Neural progenitor cell (in vitro differentiated cells): Measurements from ENCODE around the gene RNGTT. TPM values are rescaled to one million over a fixed set of nuclear protein-coding genes. Genes with fewer than 3 reads are reported as not detected.

ENCODE experiments used
- DNase-seq: peaks from one replicate; pipeline ENCODE4 v3.0.0-alpha.2; 2016; ENCODE audit warnings: low spot score
- H2AFZ ChIP-seq: fragments of 200-600 bp; sonication (generic); replicated peaks from 2 replicates; pipeline ENCODE4 v1.6.1; 2016; ENCODE audit warnings: antibody characterized with exemption
- H3F3A ChIP-seq: fragments of 200-600 bp; sonication (generic); 2 replicates; pipeline ENCODE4 v1.6.1; 2016; ENCODE audit warnings: antibody characterized with exemption, low read depth
- H3K27ac ChIP-seq: fragments of 200-600 bp; sonication (generic); 2 replicates; pipeline ENCODE4 v1.5.1; 2016; ENCODE audit warnings: mild to moderate bottlenecking
- H3K27me3 ChIP-seq: fragments of 200-600 bp; sonication (generic); 2 replicates; pipeline ENCODE4 v1.6.1; 2016; ENCODE audit warnings: mild to moderate bottlenecking, moderate library complexity
- H3K36me3 ChIP-seq: fragments of 200-600 bp; sonication (generic); 2 replicates; pipeline ENCODE4 v1.5.1; 2016
- H3K4me1 ChIP-seq: fragments of 200-600 bp; sonication (generic); 2 replicates; pipeline ENCODE4 v1.6.1; 2016; ENCODE audit warnings: mixed run types
- H3K4me2 ChIP-seq: fragments of 200-600 bp; sonication (generic); 2 replicates; pipeline ENCODE4 v1.6.1; 2016
- H3K4me3 ChIP-seq: fragments of 200-600 bp; sonication (generic); 2 replicates; pipeline ENCODE4 v1.5.1; 2016
- H3K79me2 ChIP-seq: fragments of 200-600 bp; sonication (generic); 2 replicates; pipeline ENCODE4 v1.6.1; 2016; ENCODE audit warnings: low read depth
- H3K9ac ChIP-seq: fragments of 200-600 bp; sonication (generic); 2 replicates; pipeline ENCODE4 v1.6.1; 2016
- H3K9me3 ChIP-seq: fragments of 200-600 bp; sonication (generic); 2 replicates; pipeline ENCODE4 v1.5.1; 2016; ENCODE audit warnings: low read depth
- H4K20me1 ChIP-seq: fragments of 200-600 bp; sonication (generic); 2 replicates; pipeline ENCODE4 v1.6.1; 2016; ENCODE audit warnings: low read depth
- H3K27ac Mint-ChIP-seq: 3 replicates; pipeline ENCODE4 v1.8.0; 2021; ENCODE audit warnings: mixed read lengths
- H3K27me3 Mint-ChIP-seq: 2 replicates; pipeline ENCODE4 v1.8.0; 2022; ENCODE audit warnings: low read depth, mild to moderate bottlenecking, inconsistent platforms, moderate library complexity, mixed read lengths; ENCODE audit not compliant: insufficient read depth
- H3K36me3 Mint-ChIP-seq: 3 replicates; pipeline ENCODE4 v1.8.0; 2021; ENCODE audit warnings: mixed read lengths
- H3K4me1 Mint-ChIP-seq: 3 replicates; pipeline ENCODE4 v1.8.0; 2021; ENCODE audit warnings: mixed read lengths
- H3K4me3 Mint-ChIP-seq: 3 replicates; pipeline ENCODE4 v1.8.0; 2021; ENCODE audit warnings: mild to moderate bottlenecking, moderate library complexity, mixed read lengths
- H3K9me3 Mint-ChIP-seq: 3 replicates; pipeline ENCODE4 v1.8.0; 2020; ENCODE audit warnings: mixed read lengths
- EZH2 ChIP-seq: fragments of 200-600 bp; sonication (generic); IDR thresholded peaks from 2 replicates; pipeline ENCODE4 v1.6.1; 2017; ENCODE audit warnings: antibody characterized with exemption, mild to moderate bottlenecking, moderate library complexity
- EZH2phosphoT487 ChIP-seq: fragments of 200-600 bp; sonication (generic); IDR thresholded peaks from 2 replicates; pipeline ENCODE4 v1.6.1; 2017; ENCODE audit warnings: antibody characterized with exemption
- total RNA-seq: library from RNA; depleted of rRNA; stranded (reverse); fragments of >200 nt; gene quantifications from 2 replicates; pipeline ENCODE4 v1.2.3, GENCODE V29; 2015; ENCODE audit warnings: low replicate concordance
- TF ChIP-seq, protein P1 (sequence below): fragments of 200-600 bp; sonication (generic); IDR thresholded peaks from 2 replicates; pipeline ENCODE4 v1.5.1; 2017; ENCODE audit warnings: antibody characterized with exemption, mild to moderate bottlenecking

Gene RNGTT
- total RNA-seq, 1 donor from 2014 or later: 71.7 TPM

DNA sequence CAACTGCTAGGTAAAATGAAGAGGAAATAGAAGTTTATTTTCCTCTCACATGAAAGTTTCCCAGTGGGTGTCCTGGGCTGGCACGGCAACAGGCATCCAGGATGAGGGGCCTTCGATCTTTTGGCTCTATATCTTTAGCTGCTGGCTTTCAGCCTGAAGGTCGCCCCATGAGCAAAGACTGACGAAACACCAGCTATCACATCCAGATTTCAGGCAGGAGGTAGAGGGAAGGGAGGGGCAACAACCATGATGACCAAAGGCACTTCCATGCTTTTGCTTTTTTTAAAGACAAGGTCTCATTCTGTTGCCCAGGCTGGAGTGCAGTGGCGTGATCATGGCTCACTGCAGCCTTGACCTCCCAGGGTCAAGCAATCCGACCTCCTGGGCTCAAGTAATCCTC is 387.9 kb downstream of the RNGTT start:
- TF ChIP-seq, protein P1, sequence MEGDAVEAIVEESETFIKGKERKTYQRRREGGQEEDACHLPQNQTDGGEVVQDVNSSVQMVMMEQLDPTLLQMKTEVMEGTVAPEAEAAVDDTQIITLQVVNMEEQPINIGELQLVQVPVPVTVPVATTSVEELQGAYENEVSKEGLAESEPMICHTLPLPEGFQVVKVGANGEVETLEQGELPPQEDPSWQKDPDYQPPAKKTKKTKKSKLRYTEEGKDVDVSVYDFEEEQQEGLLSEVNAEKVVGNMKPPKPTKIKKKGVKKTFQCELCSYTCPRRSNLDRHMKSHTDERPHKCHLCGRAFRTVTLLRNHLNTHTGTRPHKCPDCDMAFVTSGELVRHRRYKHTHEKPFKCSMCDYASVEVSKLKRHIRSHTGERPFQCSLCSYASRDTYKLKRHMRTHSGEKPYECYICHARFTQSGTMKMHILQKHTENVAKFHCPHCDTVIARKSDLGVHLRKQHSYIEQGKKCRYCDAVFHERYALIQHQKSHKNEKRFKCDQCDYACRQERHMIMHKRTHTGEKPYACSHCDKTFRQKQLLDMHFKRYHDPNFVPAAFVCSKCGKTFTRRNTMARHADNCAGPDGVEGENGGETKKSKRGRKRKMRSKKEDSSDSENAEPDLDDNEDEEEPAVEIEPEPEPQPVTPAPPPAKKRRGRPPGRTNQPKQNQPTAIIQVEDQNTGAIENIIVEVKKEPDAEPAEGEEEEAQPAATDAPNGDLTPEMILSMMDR: no peak
- TF ChIP-seq EZH2 (no peak), EZH2phosphoT487 (no peak)

DNA sequence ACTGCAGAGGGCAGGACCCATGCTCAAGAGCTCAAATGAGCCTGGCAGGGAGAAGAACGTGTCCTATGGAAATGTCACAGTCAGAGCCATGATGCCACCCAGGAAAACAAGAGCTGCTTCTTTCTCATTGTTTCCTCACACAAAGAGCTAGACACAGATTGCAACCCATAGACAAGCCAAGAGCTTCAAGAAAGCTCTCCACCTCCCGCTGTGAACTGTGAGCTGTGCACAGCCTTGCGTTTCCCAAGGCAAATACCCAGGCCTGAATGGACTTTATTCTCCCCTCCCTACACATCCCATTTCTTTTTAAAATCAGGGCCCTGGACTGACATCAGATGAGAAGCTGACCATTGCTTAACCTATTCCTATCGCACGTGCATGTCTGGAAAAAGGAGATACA is 388.8 kb downstream of the RNGTT start:
- Histone ChIP-seq H3K27ac (peak overlapping the region; percentile 71), H3K27me3 (peaks cover 5% of the 10 kb centered on the region), H3F3A (peaks cover 24% of the 10 kb centered on the region), H3K36me3 (no peaks in the 10 kb centered on the region), H3K9ac (no peak overlapping the region), H3K4me1 (peaks cover 22% of the 10 kb centered on the region), H2AFZ (no peak overlapping the region), H3K79me2 (no peaks in the 10 kb centered on the region), H4K20me1 (peaks cover 8% of the 10 kb centered on the region), H3K9me3 (no peaks in the 10 kb centered on the region), H3K4me3 (peak overlapping the region; percentile 21), H3K4me2 (peak overlapping the region; percentile 77)
- peak overlapping the region; percentile 51 for H3K4me3 Mint-ChIP-seq
- H3K27ac Mint-ChIP-seq: no peak overlapping the region
- peaks cover 29% of the 10 kb centered on the region for H3K4me1 Mint-ChIP-seq
- DNase-seq: peak; percentile 84
- TF ChIP-seq, protein P1: no peak
- no peak for TF ChIP-seq EZH2
- no peak for TF ChIP-seq EZH2phosphoT487
- peaks cover 41% of the 10 kb centered on the region for H3K27me3 Mint-ChIP-seq
- peaks cover 4% of the 10 kb centered on the region for H3K36me3 Mint-ChIP-seq
- H3K9me3 Mint-ChIP-seq: peaks cover 25% of the 10 kb centered on the region

More for the DNA sequence above, 387.9 kb downstream of the RNGTT start:
- Mint-ChIP-seq H3K27ac (peak overlapping the region; percentile 57), H3K4me3 (no peak overlapping the region), H3K27me3 (peaks cover 38% of the 10 kb centered on the region), H3K36me3 (peaks cover 2% of the 10 kb centered on the region), H3K4me1 (peaks cover 29% of the 10 kb centered on the region), H3K9me3 (peaks cover 21% of the 10 kb centered on the region)
- Histone ChIP-seq H4K20me1 (peaks cover 8% of the 10 kb centered on the region), H3K36me3 (no peaks in the 10 kb centered on the region), H3K79me2 (no peaks in the 10 kb centered on the region), H3K9ac (no peak overlapping the region), H3K4me2 (no peak overlapping the region), H3K27ac (no peak overlapping the region), H3K27me3 (peaks cover 5% of the 10 kb centered on the region), H2AFZ (no peak overlapping the region), H3K4me1 (peaks cover 22% of the 10 kb centered on the region), H3K9me3 (no peaks in the 10 kb centered on the region), H3F3A (peaks cover 24% of the 10 kb centered on the region), H3K4me3 (no peak overlapping the region)
- no peak for DNase-seq

DNA sequence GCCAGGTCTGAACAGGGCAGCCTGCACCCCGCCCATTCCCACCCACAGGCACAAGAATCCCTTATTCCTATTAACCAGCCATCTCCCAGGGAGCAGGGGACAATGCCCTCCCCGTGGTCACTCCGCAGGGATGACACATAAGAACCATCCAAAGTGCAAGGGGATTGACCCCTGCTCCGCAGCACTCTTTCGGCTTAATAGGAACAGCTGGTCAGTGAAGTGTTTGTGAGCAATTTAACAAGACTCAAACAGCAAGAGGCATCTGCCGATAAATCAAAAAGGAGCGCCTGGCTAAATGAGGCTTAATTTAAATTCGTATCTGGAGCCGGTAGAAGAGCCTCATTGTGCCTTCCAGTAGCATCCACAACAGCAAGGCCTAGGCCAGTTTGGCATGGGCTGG is 389.4 kb downstream of the RNGTT start:
- Histone ChIP-seq H2AFZ (no peak overlapping the region), H3K4me2 (peak overlapping the region; percentile 77), H3K4me1 (peaks cover 22% of the 10 kb centered on the region), H3F3A (peaks cover 24% of the 10 kb centered on the region), H3K27me3 (peaks cover 5% of the 10 kb centered on the region), H3K27ac (peak overlapping the region; percentile 71), H3K9me3 (no peaks in the 10 kb centered on the region), H3K79me2 (no peaks in the 10 kb centered on the region), H3K9ac (no peak overlapping the region), H4K20me1 (peaks cover 8% of the 10 kb centered on the region), H3K36me3 (no peaks in the 10 kb centered on the region), H3K4me3 (peak overlapping the region; percentile 21)
- DNase-seq: peak; percentile 80
- peak overlapping the region; percentile 51 for H3K4me3 Mint-ChIP-seq
- peaks cover 46% of the 10 kb centered on the region for H3K27me3 Mint-ChIP-seq
- peaks cover 29% of the 10 kb centered on the region for H3K4me1 Mint-ChIP-seq
- TF ChIP-seq, protein P1: no peak
- TF ChIP-seq EZH2 (no peak), EZH2phosphoT487 (peak; percentile 83)
- H3K36me3 Mint-ChIP-seq: peaks cover 6% of the 10 kb centered on the region
- peaks cover 31% of the 10 kb centered on the region for H3K9me3 Mint-ChIP-seq
- H3K27ac Mint-ChIP-seq: peak overlapping the region; percentile 41
